ENCODE measurements around the gene POLQ.
"Not testable (repeated sequence)": the region's sequence is repeated elsewhere in the genome, so short reads cannot be mapped to it uniquely, and the experiment has no call there.

Gene POLQ

DNA sequence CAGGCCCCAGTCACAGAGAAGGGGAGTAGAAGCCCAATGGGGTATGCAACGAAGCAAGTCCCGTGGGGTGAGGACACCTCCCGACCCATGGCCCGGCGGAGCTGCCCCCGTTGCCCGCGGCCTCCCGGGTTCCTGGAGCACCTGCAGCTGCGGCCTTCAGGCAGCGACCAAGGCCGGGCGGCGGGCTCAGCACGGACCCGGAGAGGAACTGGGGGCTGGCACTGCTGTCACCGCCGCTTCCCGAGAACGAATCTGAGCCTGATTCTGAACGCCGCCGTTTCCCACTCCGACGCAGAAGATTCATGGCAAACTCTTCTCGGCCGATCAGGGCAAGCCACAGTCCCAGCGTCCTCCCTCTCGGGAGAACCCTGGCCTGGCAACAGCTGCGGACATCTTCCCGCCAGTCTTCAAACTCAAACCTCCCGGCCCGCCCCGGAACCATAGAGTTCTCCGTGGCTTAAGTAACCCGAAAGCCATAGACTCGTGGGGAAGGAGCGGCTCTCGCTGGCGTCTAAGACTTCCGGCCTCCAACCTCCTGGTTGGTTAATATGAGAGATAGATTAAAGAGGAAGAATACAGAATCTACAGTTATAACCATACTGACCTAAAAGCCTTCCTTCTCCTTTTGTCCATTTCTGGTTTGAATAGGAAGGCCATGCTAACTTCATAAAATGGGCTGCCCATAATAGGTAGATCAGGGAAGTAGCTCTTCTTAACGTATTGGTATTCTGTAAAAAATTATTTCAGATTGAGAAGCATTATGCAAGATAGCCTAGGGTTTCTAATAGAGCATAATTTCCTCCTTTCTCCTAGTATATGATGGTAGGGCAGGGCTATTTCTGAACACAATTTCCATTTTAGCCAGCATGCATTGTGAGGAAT is at the start of gene POLQ:
TSS of gene POLQ (minus strand) at position 415 of the 882 bp plus-strand sequence. CDS start at position 304, 111 bp downstream.
- peak; percentile 84 for DNase-seq

GRCh38 chr3:121594850-121595249 is 49.1 kb upstream of the POLQ start:
- DNase-seq = no peak

GRCh38 chr3:121593806-121594205 is 48.0 kb upstream of the POLQ start:
- DNase-seq = not testable (repeated sequence)

DNA sequence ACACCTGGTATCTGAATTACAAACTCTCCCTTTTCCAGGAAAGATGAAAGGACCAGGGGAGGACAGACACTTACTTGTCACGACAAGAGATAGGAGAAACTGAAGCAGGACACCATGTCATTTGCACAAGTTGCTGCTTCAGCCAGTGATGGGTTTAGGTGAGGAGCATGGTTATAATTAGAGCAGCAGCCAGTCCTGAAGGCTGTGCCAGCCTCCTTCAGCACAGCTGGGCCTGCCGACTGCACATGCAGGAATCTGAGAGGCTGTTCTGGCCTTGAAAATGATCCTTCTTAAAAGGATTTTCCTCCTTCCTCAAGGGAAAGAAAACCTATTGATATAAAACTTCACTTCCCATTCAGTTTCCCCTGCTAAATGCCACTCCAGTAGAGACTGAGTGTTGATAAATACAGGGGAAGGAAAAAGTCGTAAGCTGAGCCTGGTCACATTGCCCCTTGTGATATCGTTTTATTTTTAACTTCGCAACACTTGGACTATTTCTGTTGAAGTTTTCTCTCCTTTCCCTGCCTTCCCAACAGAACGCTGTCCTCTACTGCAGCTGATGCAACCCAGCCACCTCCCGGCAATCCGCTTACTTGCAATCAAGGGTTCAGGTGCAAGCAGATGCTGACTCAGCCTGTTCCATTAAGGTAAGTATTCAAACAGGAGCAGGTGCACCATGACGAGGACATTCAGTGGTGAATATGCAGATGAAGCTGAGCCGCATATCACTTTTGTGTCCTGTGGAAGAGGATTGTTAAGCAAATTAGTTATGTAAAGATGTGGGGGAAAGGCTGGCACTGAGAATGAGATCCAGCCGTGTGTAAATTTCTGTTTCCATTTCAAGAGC is 47.3 kb upstream of the POLQ start, which contains the start of gene FBXO40:
TSS of gene FBXO40 (plus strand) at position 524 of the 847 bp plus-strand sequence. CDS start 27,197 bp downstream, outside the sequence.
- DNase-seq = no peak

GRCh38 chr3:121584418-121584817 is 38.6 kb upstream of the POLQ start:
- DNase-seq = no peak

DNA sequence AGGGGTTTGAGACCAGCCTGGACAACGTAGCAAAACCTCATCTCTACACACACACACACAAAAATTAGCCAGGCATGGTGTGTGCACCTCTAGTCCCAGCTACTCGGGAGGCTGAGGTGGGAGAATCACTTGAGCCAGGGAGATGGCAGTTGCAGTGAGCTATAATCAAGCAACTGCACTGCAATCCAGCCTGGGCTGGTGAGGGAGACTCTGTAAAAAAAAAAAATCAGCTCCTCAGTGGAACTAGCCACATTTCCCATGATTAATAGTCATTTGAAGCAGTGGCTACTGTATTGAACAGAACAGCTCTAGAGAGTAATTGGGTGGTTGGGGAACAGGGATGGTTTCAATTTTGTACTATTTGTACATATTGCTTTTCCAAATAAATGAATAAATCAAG is 35.9 kb upstream of the POLQ start:
- no peak for DNase-seq

- no peak for DNase-seq
Measured at GRCh38 chr3:121574449-121574848, 28.7 kb upstream of the POLQ start.

DNA sequence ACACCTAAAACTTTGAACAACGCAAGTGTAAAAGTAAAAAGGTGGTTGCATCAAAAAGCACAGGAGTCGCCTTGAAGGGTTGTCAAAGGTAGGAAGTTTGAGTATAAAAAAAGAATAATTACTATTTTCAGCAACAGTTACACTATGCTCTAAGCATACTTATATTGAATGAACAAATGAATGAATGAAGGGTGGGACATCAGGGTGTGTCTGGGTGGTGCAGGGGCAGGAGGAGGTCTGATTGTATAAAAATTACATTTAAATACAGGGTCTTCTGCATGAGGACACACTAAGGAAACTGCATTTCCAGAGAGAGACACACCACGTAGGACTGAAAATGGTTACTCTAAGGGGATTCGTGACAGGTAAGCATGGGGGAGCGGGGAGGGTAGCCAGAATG is 21.9 kb upstream of the POLQ start, which contains the start of gene ARGFX:
TSS of gene ARGFX (plus strand) at position 301 of the 400 bp plus-strand sequence. CDS start 2,765 bp downstream, outside the sequence.
- no peak for DNase-seq

GRCh38 chr3:121566773-121567172 is 21.0 kb upstream of the POLQ start:
- DNase-seq = no peak

DNA sequence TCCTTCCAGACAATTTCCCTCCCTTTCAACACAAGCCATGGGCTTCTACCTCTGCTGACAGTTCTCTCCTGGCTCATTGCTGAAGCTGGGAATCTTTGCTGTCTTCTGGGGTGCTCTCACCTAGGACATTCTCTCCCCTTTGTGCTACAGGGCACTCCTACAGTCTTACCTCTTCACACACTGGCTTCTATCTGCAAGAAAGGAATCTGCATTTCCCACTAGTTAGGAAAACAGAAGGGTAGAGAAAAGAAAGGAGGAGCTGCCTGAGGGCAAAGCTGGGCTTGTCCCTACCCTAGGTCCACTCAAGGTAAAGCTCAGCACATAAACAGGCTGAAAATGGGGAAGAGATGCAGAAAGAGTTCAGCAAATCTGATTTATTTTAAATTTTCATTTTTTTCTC is 16.4 kb upstream of the POLQ start:
- DNase-seq = no peak

GRCh38 chr3:121557426-121557934 is 11.7 kb upstream of the POLQ start:
- no peak for DNase-seq

DNA sequence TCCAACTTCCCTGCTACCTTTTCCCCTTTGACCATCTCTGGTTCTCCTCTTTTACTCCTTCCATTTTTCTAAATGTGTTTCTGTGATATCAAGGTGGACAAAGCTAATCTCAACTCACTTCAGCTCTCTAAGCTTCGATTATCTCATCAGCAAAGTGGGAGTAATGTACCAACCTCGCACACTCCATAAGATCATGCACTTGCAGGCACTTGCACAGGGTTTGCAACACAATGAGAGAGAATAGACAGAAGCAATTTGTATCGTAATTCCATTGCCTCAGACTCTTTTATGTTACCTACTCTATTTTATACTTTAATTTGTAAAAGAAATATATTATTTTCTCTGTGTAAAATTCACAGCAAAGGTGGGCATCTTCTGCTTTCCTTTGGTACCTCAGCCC is 7.0 kb upstream of the POLQ start:
- DNase-seq = no peak

DNA sequence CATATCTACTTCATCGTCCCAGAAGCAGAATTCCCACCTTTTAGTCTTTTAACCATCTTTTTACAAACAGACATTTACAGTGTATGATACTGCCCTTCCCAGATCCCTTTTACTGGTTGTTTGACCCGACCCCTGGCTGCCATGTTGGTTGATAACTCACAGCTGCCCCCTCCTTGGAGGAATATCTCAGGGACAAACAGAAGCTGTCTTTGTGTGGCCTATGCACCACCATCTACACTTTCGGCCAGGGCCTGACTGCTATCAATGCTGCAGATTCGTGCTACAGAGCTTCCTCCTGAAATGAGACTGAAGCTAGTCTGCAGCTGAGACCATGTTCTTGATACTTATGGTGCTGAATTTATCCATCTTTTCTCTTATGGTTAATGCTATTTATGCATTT is 6.6 kb upstream of the POLQ start:
- DNase-seq = no peak

- no peak for DNase-seq
Measured at GRCh38 chr3:121545049-121545573, 677 bp downstream of the POLQ start.

DNA sequence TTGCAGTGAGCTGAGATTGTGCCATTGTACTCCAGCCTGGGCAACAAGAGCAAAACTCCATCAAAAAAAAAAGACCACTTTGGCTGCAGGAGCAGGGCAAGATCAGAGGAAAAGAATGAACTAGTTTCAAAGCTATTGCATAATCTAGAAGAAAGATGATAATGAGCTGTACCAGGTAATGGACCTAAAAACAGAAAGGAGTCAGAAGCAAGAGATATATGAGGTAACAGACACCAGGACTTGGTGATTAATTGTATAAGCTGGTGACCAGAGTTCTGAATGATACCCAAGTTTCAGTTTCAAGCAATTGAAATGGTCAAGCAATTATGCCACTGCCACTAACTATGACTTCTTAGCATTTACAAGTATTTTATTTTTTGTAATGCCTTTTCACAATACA is 2.9 kb downstream of the POLQ start:
- no peak for DNase-seq

GRCh38 chr3:121531269-121531668 is 14.5 kb downstream of the POLQ start:
- DNase-seq = no peak

GRCh38 chr3:121529308-121529707 is 16.5 kb downstream of the POLQ start:
- no peak for DNase-seq

GRCh38 chr3:121520510-121520909 is 25.3 kb downstream of the POLQ start:
- no peak for DNase-seq

DNA sequence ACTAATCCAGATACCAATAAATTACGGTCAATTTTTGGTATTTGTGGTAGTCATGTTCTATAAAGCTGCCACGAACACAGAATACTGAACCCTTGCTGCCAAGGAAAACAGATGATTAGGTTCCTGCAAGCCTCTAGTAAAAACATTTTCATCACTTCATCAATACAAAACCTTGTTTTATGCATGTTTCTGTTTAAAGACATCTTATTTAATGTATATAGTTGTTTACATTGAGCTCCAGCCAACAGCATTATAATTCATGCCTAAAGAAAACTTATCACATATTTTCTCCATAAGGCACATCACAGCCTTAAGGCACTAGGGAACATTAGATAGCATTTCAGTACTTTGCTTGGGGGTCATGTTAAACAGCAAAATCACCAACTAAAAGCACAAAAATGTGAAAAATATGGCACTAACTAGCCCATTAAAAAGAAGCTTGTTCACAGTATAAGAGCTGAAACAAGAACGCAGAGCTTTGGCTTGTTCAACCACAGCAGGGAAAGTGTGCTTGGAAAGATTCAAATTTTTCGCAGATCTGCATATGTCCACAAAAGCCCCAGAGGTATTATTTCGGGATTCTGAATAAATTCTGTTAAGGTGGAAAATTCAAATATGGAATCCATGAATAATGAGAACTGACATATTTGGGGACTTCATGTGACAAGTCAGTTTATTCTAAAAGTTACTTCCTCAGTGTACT is 27.7 kb downstream of the POLQ start:
- DNase-seq = no peak

GRCh38 chr3:121515862-121516261 is 29.9 kb downstream of the POLQ start:
- no peak for DNase-seq

DNA sequence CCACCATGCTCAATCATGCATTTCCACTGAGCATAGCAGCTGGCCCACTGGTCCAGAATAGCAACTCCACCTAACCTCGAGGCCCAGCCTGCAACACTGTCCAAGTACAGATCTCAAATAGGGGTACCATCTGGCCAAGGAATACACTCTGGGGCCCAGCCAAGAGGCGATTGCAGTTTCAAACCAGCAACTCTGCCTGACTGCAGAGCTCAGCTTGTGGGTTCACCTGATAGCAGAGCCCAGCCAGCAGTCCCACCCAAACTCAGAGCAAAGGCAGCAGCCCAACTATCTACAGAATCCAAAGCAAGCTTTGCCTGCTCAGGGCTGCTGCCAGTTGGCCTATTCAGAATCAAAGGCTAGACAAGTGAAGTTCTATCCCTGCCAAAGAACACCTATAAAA is 30.5 kb downstream of the POLQ start:
- no peak for DNase-seq

GRCh38 chr3:121514496-121514895 is 31.3 kb downstream of the POLQ start:
- no peak for DNase-seq

DNA sequence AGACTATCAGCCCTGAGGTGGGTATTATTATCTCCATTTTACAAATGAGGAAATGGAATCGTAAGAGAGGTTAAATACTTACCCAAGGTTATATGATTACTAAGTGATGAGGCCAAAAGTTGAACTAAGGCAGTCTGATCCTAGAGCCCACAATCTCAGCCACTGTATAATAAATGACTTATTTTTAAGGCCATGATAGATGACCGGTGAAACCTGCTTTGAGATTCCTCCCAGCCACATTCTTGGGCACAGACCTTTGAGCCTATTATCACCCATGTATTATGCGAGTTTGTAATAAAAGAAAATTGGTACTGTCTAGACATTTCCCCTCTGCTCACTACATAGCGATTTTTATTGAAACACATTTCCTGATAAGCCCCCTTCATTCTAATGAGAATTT is 37.4 kb downstream of the POLQ start:
- DNase-seq = no peak
